ENCODE measurements around the gene BLID.
A peak's percentile ranks its signal among the peaks of the same experiment; 100 is the strongest.

Gene BLID

DNA sequence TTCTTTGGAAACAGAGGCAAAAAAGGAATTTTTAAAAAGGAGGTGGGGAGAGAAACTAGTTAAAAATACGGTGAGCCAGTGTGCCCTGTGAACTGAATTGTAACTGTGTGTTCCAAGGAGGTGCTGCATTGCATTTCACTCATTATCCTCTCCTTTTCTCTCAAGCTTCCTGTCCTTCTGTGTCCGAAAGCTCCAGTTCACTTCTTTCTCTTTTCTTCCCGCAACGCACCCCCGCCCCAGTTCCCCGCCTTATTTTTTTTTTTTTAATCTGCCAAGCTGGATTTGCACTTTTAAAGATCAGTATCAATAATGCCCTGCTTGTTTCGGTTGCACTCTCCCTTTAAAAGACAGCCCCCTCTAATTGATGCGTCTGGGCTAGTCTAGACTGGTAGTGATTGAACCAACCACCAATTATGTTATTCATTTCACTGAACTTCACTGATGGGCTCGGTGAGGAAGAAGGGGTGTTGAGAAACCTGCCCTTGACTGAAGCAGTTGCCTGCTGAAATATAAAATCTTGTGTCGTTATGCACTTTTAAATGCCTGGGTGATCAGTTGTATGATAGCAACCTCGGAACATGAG lies 18.5 kb downstream of the BLID start:
- Histone ChIP-seq H3K27me3 (ENCODE audit: control insufficient read depth in 1 of 2, insufficient read depth in 2 of 2, low read length in 2 of 2) (no peaks in the 10 kb centered on the region), H3K27ac (ENCODE audit: low read length) (peak overlapping the region; percentile 92), H3K9me3 (ENCODE audit: control insufficient read depth in 2 of 2, low read length in 2 of 2) (no peaks in the 10 kb centered on the region), H3K4me3 (ENCODE audit: low read length in 2 of 2) (peak overlapping the region; percentile 64 to 91), H3K4me1 (ENCODE audit: control insufficient read depth, insufficient read depth, low read length) (peaks cover 15% of the 10 kb centered on the region), H3K9ac (ENCODE audit: low read length in 2 of 2) (peak overlapping the region; percentile 77 to 84), H3K36me3 (ENCODE audit: control insufficient read depth in 2 of 2, insufficient read depth in 2 of 2, low read length in 2 of 2) (no peaks in the 10 kb centered on the region)

DNA sequence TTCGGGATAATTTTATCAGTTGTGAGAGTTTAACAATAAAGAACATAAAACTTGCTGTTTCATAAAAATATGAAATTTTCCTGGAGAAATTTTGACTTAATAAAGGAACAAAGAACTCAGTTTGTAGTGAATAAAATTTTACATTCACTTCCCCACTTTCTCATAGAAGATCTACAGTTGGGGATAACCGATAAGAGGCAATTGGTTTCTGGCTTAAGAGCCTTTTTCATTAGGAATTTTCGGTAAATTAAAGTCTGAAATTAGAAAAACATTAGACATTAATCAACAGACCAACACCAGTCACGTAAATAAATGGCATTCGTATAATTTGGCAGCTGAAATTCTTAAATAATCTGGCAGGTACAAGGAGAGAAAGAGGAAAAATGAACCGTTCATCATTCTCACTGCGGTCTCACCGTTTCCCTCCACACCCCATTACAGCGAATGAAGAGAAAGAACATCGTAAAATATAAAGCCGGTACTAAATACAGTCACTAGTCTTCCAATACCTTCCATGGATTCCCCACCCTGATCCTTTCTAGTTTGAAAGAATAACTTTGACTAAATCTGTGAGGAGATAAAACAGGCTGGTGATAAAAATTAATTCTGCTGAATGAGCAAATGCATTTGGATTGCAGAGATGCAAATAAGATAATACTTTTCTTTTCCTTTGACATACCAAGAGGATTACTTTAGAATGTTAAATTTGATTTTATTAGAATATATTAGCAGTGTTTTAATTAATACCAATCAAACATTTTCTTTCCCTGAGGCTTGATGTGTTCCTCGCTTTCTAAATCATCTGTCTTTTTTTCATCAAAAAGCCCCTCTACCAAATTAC lies 19.5 kb downstream of the BLID start:
- Histone ChIP-seq H3K27me3 (ENCODE audit: control insufficient read depth in 1 of 2, insufficient read depth in 2 of 2, low read length in 2 of 2) (no peaks in the 10 kb centered on the region), H3K9me3 (ENCODE audit: control insufficient read depth in 2 of 2, low read length in 2 of 2) (no peaks in the 10 kb centered on the region), H3K4me3 (ENCODE audit: low read length in 2 of 2) (peak overlapping the region; percentile 64 to 91), H3K36me3 (ENCODE audit: control insufficient read depth in 2 of 2, insufficient read depth in 2 of 2, low read length in 2 of 2) (peaks cover 0 to under 1% of the 10 kb centered on the region in 2 donors), H3K9ac (ENCODE audit: low read length in 2 of 2) (peak overlapping the region; percentile 77 to 84), H3K27ac (ENCODE audit: low read length) (peak overlapping the region; percentile 92), H3K4me1 (ENCODE audit: control insufficient read depth, insufficient read depth, low read length) (peaks cover 10% of the 10 kb centered on the region)

DNA sequence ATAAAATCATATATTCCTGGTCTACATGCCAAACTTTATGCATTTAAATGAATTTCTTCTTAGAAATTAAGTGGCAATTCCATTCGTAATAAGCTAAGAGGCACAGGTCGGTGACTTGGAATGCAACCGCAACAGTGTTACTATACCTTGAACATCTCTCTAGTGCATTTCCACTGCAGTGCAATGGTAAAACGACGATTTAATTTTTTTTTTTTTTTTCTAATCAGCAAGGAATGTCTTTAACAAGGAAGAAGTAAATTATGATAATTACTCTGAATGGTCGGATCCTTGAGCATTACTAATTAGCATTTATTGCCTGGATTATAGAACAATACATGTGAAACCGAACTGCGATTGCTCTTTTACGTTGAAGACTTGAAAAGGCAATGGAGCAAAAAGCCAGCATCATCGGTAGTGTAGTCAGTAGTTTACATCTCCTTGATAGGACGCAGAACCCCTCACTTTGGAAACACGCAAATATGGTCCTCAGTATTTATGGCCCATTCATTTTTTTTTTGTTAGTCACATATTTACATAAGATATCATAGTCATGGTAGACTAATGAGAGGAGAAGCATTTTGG lies 20.2 kb downstream of the BLID start:
- H3K27ac ChIP-seq (ENCODE audit: low read length) = peak overlapping the region; percentile 92
- H3K27me3 ChIP-seq (ENCODE audit: control insufficient read depth in 1 of 2, insufficient read depth in 2 of 2, low read length in 2 of 2) = no peaks in the 10 kb centered on the region
- H3K9ac ChIP-seq (ENCODE audit: low read length in 2 of 2) = peak overlapping the region; percentile 77 to 84
- H3K4me3 ChIP-seq (ENCODE audit: low read length in 2 of 2) = peak overlapping the region; percentile 64 to 91
- peaks cover 10% of the 10 kb centered on the region for H3K4me1 ChIP-seq (ENCODE audit: control insufficient read depth, insufficient read depth, low read length)
- peaks cover 0 to 6% of the 10 kb centered on the region in 2 donors for H3K36me3 ChIP-seq (ENCODE audit: control insufficient read depth in 2 of 2, insufficient read depth in 2 of 2, low read length in 2 of 2)
- H3K9me3 ChIP-seq (ENCODE audit: control insufficient read depth in 2 of 2, low read length in 2 of 2) = no peaks in the 10 kb centered on the region

DNA sequence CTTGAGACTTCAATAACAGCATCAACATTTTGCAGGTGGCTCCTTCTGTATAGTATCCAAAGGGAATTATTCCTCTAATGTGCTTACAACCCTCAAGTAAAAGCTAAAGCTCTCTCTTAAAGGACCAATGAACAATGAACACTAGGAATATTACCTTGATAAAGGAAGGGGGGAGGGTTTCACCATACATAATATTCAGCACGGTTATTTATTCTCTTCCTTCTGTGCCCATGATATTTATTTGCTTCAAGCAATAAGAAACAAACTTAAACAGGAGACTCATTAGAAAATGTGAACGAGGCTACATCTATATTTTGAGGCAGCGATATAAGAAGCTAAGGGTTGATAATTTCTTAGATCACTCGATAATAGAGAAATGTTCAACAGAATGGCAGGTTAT lies 21.2 kb downstream of the BLID start:
- no peaks in the 10 kb centered on the region for H3K27me3 ChIP-seq (ENCODE audit: control insufficient read depth in 1 of 2, insufficient read depth in 2 of 2, low read length in 2 of 2)
- H3K9ac ChIP-seq (ENCODE audit: low read length in 2 of 2) = peak overlapping the region; percentile 77 to 84
- H3K4me1 ChIP-seq (ENCODE audit: control insufficient read depth, insufficient read depth, low read length) = peaks cover 10% of the 10 kb centered on the region
- H3K9me3 ChIP-seq (ENCODE audit: control insufficient read depth in 2 of 2, low read length in 2 of 2) = no peaks in the 10 kb centered on the region
- H3K4me3 ChIP-seq (ENCODE audit: low read length in 2 of 2) = peak overlapping the region; percentile 12 to 91
- peaks cover 0 to 6% of the 10 kb centered on the region in 2 donors for H3K36me3 ChIP-seq (ENCODE audit: control insufficient read depth in 2 of 2, insufficient read depth in 2 of 2, low read length in 2 of 2)
- H3K27ac ChIP-seq (ENCODE audit: low read length) = peak overlapping the region; percentile 92

DNA sequence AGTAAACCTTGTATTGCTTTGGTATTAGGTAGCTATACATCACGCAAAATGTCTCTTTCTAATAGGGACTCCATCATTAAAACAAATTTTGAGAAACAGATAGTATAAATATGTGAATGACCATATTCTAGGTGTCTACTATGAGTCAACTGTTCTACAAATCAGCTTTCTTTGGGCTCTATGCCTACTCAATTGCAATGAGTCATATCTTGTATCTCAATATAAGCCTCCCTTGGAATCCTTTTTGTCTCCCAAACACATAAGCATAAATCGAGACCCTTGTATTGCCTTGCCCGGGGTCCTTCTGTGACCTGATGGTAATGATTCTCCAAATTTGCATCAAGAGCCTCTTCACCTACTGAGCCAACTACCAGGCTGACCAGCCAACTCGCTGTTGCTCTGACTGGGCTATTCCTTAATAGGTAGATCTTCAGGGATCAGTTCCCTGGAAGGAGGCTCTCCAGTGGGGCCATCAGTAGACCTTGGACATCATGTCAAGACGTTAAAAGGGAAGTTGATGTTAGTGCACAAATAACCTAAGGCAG lies 22.2 kb downstream of the BLID start:
- H3K27ac ChIP-seq (ENCODE audit: low read length) = peak overlapping the region; percentile 92
- H3K4me3 ChIP-seq (ENCODE audit: low read length in 2 of 2) = peak overlapping the region in 1 of 2 donors; percentile 17
- H3K9ac ChIP-seq (ENCODE audit: low read length in 2 of 2) = no peak overlapping the region
- H3K4me1 ChIP-seq (ENCODE audit: control insufficient read depth, insufficient read depth, low read length) = peaks cover 10% of the 10 kb centered on the region
- peaks cover 0 to 6% of the 10 kb centered on the region in 2 donors for H3K36me3 ChIP-seq (ENCODE audit: control insufficient read depth in 2 of 2, insufficient read depth in 2 of 2, low read length in 2 of 2)
- no peaks in the 10 kb centered on the region for H3K9me3 ChIP-seq (ENCODE audit: control insufficient read depth in 2 of 2, low read length in 2 of 2)
- H3K27me3 ChIP-seq (ENCODE audit: control insufficient read depth in 1 of 2, insufficient read depth in 2 of 2, low read length in 2 of 2) = no peaks in the 10 kb centered on the region

DNA sequence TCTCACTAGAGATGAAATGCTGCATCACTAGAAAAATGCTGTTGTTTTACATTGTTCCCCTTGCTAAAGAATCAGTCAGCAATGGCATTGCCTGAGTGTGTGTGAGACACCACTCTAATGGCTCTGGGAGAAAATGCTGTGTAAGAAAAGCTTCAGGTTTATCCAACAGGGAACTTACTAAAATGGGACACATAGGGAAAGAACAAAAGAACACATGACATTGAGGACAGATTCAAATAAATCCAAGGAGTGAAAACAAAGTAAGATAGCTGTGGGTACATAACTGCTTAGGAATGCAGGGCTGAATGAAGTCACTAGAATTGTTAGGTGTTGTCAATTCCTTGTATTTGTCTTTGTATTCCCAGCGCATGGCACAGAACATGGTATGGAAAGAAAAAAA lies 24.2 kb downstream of the BLID start:
- peak overlapping the region; percentile 46 for H3K27ac ChIP-seq (ENCODE audit: low read length)
- peaks cover 10% of the 10 kb centered on the region for H3K4me1 ChIP-seq (ENCODE audit: control insufficient read depth, insufficient read depth, low read length)
- H3K9me3 ChIP-seq (ENCODE audit: control insufficient read depth in 2 of 2, low read length in 2 of 2) = no peaks in the 10 kb centered on the region
- H3K27me3 ChIP-seq (ENCODE audit: control insufficient read depth in 1 of 2, insufficient read depth in 2 of 2, low read length in 2 of 2) = no peaks in the 10 kb centered on the region
- peaks cover 2 to 10% of the 10 kb centered on the region in 2 donors for H3K36me3 ChIP-seq (ENCODE audit: control insufficient read depth in 2 of 2, insufficient read depth in 2 of 2, low read length in 2 of 2)
- H3K9ac ChIP-seq (ENCODE audit: low read length in 2 of 2) = no peak overlapping the region
- H3K4me3 ChIP-seq (ENCODE audit: low read length in 2 of 2) = no peak overlapping the region

DNA sequence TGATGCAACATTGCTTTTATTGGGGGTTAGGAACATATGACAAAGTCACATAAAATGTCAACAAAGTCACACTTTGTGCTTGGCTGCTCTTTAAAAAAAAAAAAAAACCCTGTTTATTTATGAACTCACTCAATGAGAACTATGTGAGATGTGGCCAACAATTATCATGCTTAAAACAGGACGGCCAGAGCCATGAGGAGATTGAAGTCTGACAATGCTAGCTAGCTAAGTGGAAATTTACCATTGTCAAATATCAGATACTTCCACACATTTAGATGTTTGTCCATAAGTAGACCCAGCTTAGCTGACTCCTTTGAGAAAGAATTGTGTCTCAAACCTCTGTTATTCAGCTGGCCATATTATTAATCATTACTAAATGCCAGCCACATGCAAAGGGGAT lies 26.9 kb downstream of the BLID start:
- H3K27ac ChIP-seq (ENCODE audit: low read length) = no peak overlapping the region

DNA sequence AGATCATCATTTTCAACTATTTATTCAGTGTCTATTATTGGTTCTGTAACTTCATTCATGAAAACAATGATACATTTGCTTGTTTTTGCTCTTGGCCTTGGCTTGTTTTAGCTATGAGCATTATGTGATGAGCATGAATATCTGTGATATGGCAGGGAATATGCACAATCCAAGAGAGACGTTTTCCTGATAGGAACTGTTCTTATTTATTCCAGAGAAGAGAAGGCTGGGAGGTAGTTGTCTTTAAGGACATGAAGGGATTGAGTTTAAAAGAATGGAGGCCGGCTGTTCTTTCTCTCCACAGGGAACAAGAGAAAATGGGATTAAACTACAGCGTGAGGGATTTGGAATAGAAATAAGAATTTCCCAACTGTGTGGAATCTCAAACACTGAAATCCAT lies 30.3 kb downstream of the BLID start:
- Histone ChIP-seq H3K27ac (ENCODE audit: low read length) (no peak overlapping the region), H3K27me3 (ENCODE audit: control insufficient read depth in 1 of 2, insufficient read depth in 2 of 2, low read length in 2 of 2) (no peaks in the 10 kb centered on the region), H3K9ac (ENCODE audit: low read length in 2 of 2) (no peak overlapping the region), H3K4me3 (ENCODE audit: low read length in 2 of 2) (no peak overlapping the region), H3K4me1 (ENCODE audit: control insufficient read depth, insufficient read depth, low read length) (no peaks in the 10 kb centered on the region), H3K36me3 (ENCODE audit: control insufficient read depth in 2 of 2, insufficient read depth in 2 of 2, low read length in 2 of 2) (peaks cover 2 to 5% of the 10 kb centered on the region in 2 donors), H3K9me3 (ENCODE audit: control insufficient read depth in 2 of 2, low read length in 2 of 2) (no peaks in the 10 kb centered on the region)

More for the DNA sequence above, 26.9 kb downstream of the BLID start:
- Histone ChIP-seq H3K9me3 (ENCODE audit: control insufficient read depth in 2 of 2, low read length in 2 of 2) (no peaks in the 10 kb centered on the region), H3K4me1 (ENCODE audit: control insufficient read depth, insufficient read depth, low read length) (peaks cover 3% of the 10 kb centered on the region), H3K36me3 (ENCODE audit: control insufficient read depth in 2 of 2, insufficient read depth in 2 of 2, low read length in 2 of 2) (peaks cover 2 to 10% of the 10 kb centered on the region in 2 donors), H3K27me3 (ENCODE audit: control insufficient read depth in 1 of 2, insufficient read depth in 2 of 2, low read length in 2 of 2) (no peaks in the 10 kb centered on the region), H3K9ac (ENCODE audit: low read length in 2 of 2) (no peak overlapping the region), H3K4me3 (ENCODE audit: low read length in 2 of 2) (no peak overlapping the region)

DNA sequence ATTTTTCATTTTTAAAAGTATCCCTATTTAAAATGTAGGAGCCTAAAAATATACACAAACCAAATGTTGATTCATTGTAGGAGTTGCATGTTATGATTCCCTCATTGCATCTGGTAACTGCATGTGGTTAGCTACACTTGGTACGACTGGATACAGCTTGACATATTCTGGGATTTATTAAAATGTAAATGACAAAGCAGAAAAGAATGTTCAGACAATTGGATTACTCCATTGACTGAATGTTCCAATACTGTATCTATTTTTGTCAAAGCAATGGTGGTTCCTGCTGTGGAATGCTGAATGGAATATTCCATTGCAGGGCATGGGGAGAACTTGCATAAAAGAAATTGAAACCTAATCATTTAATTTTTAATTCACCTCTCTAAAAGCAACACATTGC lies 30.8 kb downstream of the BLID start:
- no peak overlapping the region for H3K9ac ChIP-seq (ENCODE audit: low read length in 2 of 2)
- no peaks in the 10 kb centered on the region for H3K9me3 ChIP-seq (ENCODE audit: control insufficient read depth in 2 of 2, low read length in 2 of 2)
- no peak overlapping the region for H3K27ac ChIP-seq (ENCODE audit: low read length)
- no peaks in the 10 kb centered on the region for H3K4me1 ChIP-seq (ENCODE audit: control insufficient read depth, insufficient read depth, low read length)
- no peaks in the 10 kb centered on the region for H3K27me3 ChIP-seq (ENCODE audit: control insufficient read depth in 1 of 2, insufficient read depth in 2 of 2, low read length in 2 of 2)
- no peak overlapping the region for H3K4me3 ChIP-seq (ENCODE audit: low read length in 2 of 2)
- H3K36me3 ChIP-seq (ENCODE audit: control insufficient read depth in 2 of 2, insufficient read depth in 2 of 2, low read length in 2 of 2) = peaks cover 2 to 5% of the 10 kb centered on the region in 2 donors

DNA sequence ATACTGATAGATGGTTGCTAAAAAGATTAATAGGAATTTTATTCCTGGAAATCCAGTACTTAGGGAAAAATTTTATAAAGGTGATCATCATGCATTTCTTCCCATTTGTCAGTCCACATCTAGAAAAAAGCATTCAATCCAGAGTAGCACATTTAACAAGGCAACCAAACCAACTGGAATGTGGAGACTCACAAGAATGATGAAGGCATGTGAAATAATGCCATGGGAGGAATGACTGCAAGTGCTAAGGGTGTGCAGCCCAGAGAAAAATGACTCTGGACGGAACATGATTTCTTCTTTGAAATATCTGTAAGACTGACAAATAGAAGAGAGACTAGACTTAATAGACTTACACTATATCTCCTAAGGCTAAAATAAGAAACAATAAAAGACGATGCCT lies 33.8 kb downstream of the BLID start:
- Histone ChIP-seq H3K9ac (ENCODE audit: low read length in 2 of 2) (no peak overlapping the region), H3K4me3 (ENCODE audit: low read length in 2 of 2) (no peak overlapping the region), H3K9me3 (ENCODE audit: control insufficient read depth in 2 of 2, low read length in 2 of 2) (no peaks in the 10 kb centered on the region), H3K36me3 (ENCODE audit: control insufficient read depth in 2 of 2, insufficient read depth in 2 of 2, low read length in 2 of 2) (no peaks in the 10 kb centered on the region), H3K27ac (ENCODE audit: low read length) (no peak overlapping the region), H3K4me1 (ENCODE audit: control insufficient read depth, insufficient read depth, low read length) (no peaks in the 10 kb centered on the region), H3K27me3 (ENCODE audit: control insufficient read depth in 1 of 2, insufficient read depth in 2 of 2, low read length in 2 of 2) (no peaks in the 10 kb centered on the region)

All from stomach smooth muscle (tissue), 2 donors.